Muscle of leg (tissue), 11 donors: Measurements from ENCODE around the gene CHRM4. TPM values are rescaled to one million over a fixed set of nuclear protein-coding genes. Genes with fewer than 3 reads are reported as not detected.
"Not testable (repeated sequence)": the region's sequence is repeated elsewhere in the genome, so short reads cannot be mapped to it uniquely, and the experiment has no call there.

Source experiments
- DNase-seq: peaks from one replicate; pipeline ENCODE4 v3.0.0; 2013
- H3K27ac ChIP-seq: one replicate; pipeline ENCODE4 v1.5.1; 2013; ENCODE audit warnings: mild to moderate bottlenecking, low read length, control low read depth
- H3K27me3 ChIP-seq: one replicate; pipeline ENCODE4 v1.6.1; 2013; ENCODE audit warnings: low read length; ENCODE audit not compliant: control insufficient read depth, insufficient read depth
- H3K36me3 ChIP-seq: one replicate; pipeline ENCODE4 v1.6.1; 2013; ENCODE audit warnings: low read length; ENCODE audit not compliant: control insufficient read depth, insufficient read depth
- H3K4me1 ChIP-seq: one replicate; pipeline ENCODE4 v1.6.1; 2013; ENCODE audit warnings: low read length; ENCODE audit not compliant: control insufficient read depth, insufficient read depth
- H3K4me3 ChIP-seq: one replicate; pipeline ENCODE4 v1.5.1; 2013; ENCODE audit warnings: low read length, control low read depth
- H3K9me3 ChIP-seq: replicated peaks from 2 replicates; pipeline ENCODE4 v1.6.1; 2013; ENCODE audit warnings: low read depth, low read length; ENCODE audit not compliant: control insufficient read depth
- WGBS: methylation state at CpG from one replicate; pipeline ENCODE4 v1.1.5; 2013; ENCODE audit warnings: missing lambda C conversion rate; ENCODE audit not compliant: insufficient coverage; 5-methylcytosine and 5-hydroxymethylcytosine counted together
- polyA plus RNA-seq, 8 donors: library from polyadenylated mRNA; unstranded; fragments of 120-200 nt; gene quantifications; one replicate each; pipeline versions ENCODE4 v1.2.1 to v1.2.3, GENCODE V29; 2013; ENCODE audit warnings: inconsistent platforms in 1 of 8, low replicate concordance in 1 of 8; ENCODE audit not compliant: insufficient read length in 8 of 8, insufficient read depth in 1 of 8
- total RNA-seq: library from RNA; stranded (reverse); fragments of 120-200 nt; gene quantifications from one replicate; pipeline ENCODE4 v1.2.4, GENCODE V29; 2013

Gene CHRM4
- total and polyA plus RNA-seq, 9 donors, result 0.12 to 0.22 (median 0.13) TPM; not detected in 5

GRCh38 chr11:46382646-46383403 lies 8.8 kb downstream of the CHRM4 start:
- 51% methylated on average over 6 of the region's 18 CpGs for WGBS
- peaks cover 34% of the 10 kb centered on the region for H3K27me3 ChIP-seq
- no peak overlapping the region for H3K27ac ChIP-seq
- no peaks in the 10 kb centered on the region for H3K9me3 ChIP-seq
- H3K4me1 ChIP-seq, result peaks cover 29% of the 10 kb centered on the region
- H3K4me3 ChIP-seq, result peak overlapping the region; percentile 64
- DNase-seq, result no peak
- peaks cover 22% of the 10 kb centered on the region for H3K36me3 ChIP-seq

GRCh38 chr11:46381819-46382645 lies 9.5 kb downstream of the CHRM4 start:
- Histone ChIP-seq H3K4me3 (peak overlapping the region; percentile 64), H3K27ac (peak overlapping the region; percentile 57), H3K9me3 (no peaks in the 10 kb centered on the region), H3K36me3 (peaks cover 30% of the 10 kb centered on the region), H3K4me1 (peaks cover 26% of the 10 kb centered on the region), H3K27me3 (peaks cover 26% of the 10 kb centered on the region)
- 2% methylated on average over 48 of the region's 66 CpGs for WGBS
- DNase-seq, result peak; percentile 74

- H3K4me3 ChIP-seq, result peak within 1 kb of the TSS; percentile 64
- DNase-seq, result peak; percentile 79
- H3K9me3 ChIP-seq, result no peaks in the 10 kb centered on the region
- peaks cover 26% of the 10 kb centered on the region for H3K4me1 ChIP-seq
- H3K27ac ChIP-seq, result peak within 1 kb of the TSS; percentile 87
- WGBS, result under 1% methylated on average over 74 of the region's 96 CpGs
- H3K36me3 ChIP-seq, result peaks cover 38% of the 10 kb centered on the region
- H3K27me3 ChIP-seq, result peaks cover 18% of the 10 kb centered on the region
Observed at GRCh38 chr11:46381048-46381818, 10.3 kb downstream of the CHRM4 start, which contains the start of gene MDK. Gene MDK (plus strand): TSS chr11:46381669. CDS start chr11:46382058, 389 bp downstream.

- DNase-seq, result peak; percentile 75
- H3K27ac ChIP-seq, result peak overlapping the region; percentile 87
- H3K4me3 ChIP-seq, result peak overlapping the region; percentile 62
- H3K9me3 ChIP-seq, result no peaks in the 10 kb centered on the region
- peaks cover 15% of the 10 kb centered on the region for H3K27me3 ChIP-seq
- H3K4me1 ChIP-seq, result peaks cover 26% of the 10 kb centered on the region
- peaks cover 45% of the 10 kb centered on the region for H3K36me3 ChIP-seq
- WGBS, result under 1% methylated on average over 32 of the region's 45 CpGs
Observed at GRCh38 chr11:46380340-46381047, 11.1 kb downstream of the CHRM4 start.

- Histone ChIP-seq H3K4me1 (peaks cover 26% of the 10 kb centered on the region), H3K27me3 (peaks cover 15% of the 10 kb centered on the region), H3K36me3 (peaks cover 54% of the 10 kb centered on the region), H3K27ac (peak overlapping the region; percentile 42)
- H3K9me3 ChIP-seq, H3K4me3 ChIP-seq, DNase-seq: not testable (repeated sequence)
- WGBS, result 35% methylated on average over 23 of the region's 36 CpGs
Observed at GRCh38 chr11:46379482-46380293, 11.9 kb downstream of the CHRM4 start.

- H3K4me3 ChIP-seq, result no peak overlapping the region
- H3K4me1 ChIP-seq, result peaks cover 28% of the 10 kb centered on the region
- 55% methylated on average over 7 of the region's 20 CpGs for WGBS
- no peaks in the 10 kb centered on the region for H3K9me3 ChIP-seq
- H3K27me3 ChIP-seq, result peaks cover 15% of the 10 kb centered on the region
- no peak for DNase-seq
- peak overlapping the region; percentile 42 for H3K27ac ChIP-seq
- H3K36me3 ChIP-seq, result peaks cover 61% of the 10 kb centered on the region
Observed at GRCh38 chr11:46378811-46379481, 12.6 kb downstream of the CHRM4 start.

GRCh38 chr11:46378296-46378695 lies 13.3 kb downstream of the CHRM4 start:
- 82% methylated on average over 10 of the region's 10 CpGs for WGBS
- Histone ChIP-seq H3K4me1 (peaks cover 32% of the 10 kb centered on the region), H3K27me3 (peaks cover 13% of the 10 kb centered on the region), H3K4me3 (no peak overlapping the region), H3K36me3 (peaks cover 60% of the 10 kb centered on the region), H3K9me3 (no peaks in the 10 kb centered on the region), H3K27ac (no peak overlapping the region)
- no peak for DNase-seq

- H3K27me3 ChIP-seq, result peaks cover 10% of the 10 kb centered on the region
- no peaks in the 10 kb centered on the region for H3K9me3 ChIP-seq
- peaks cover 56% of the 10 kb centered on the region for H3K36me3 ChIP-seq
- no peak overlapping the region for H3K4me3 ChIP-seq
- H3K27ac ChIP-seq, result no peak overlapping the region
- peaks cover 30% of the 10 kb centered on the region for H3K4me1 ChIP-seq
- WGBS, result 90% methylated on average over 3 of the region's 5 CpGs
- DNase-seq, result no peak
Observed at GRCh38 chr11:46377831-46378230, 13.7 kb downstream of the CHRM4 start.
